ENCODE results near the gene SLC35F4. TPM values are rescaled to one million over a fixed set of nuclear protein-coding genes. Genes with fewer than 3 reads are reported as not detected.

Gene SLC35F4
- total RNA-seq, 1 experiment from 2014 or later: not detected

GRCh38 chr14:57816568-57817284 lies 49.2 kb downstream of the SLC35F4 start (continued):
- TF ChIP-seq POLR2AphosphoS5 (IDR thresholded peaks at IDR 0.05; ENCODE audit: low read depth, low read length) (no peak), EGR1 (IDR thresholded peaks at IDR 0.05; ENCODE audit: low read depth) (no peak), ELF1 (IDR thresholded peaks at IDR 0.05; ENCODE audit: borderline replicate concordance, low read depth) (no peak)

- Histone ChIP-seq H2AFZ (ENCODE audit: low read depth, low read length, poor library complexity, severe bottlenecking) (no peak overlapping the region), H3K9me3 (ENCODE audit: control insufficient read depth in 1 of 2, insufficient read depth in 1 of 2, low read depth in 1 of 2, low read length in 2 of 2) (no peaks in the 10 kb centered on the region), H3K4me2 (ENCODE audit: low read length) (no peak overlapping the region), H3K27me3 (ENCODE audit: insufficient read depth, low read length) (no peaks in the 10 kb centered on the region), H3K4me3 (replicated peaks in 1 of 2; ENCODE audit: low read depth in 1 of 2, low read length in 2 of 2) (no peak overlapping the region), H3K27ac (ENCODE audit: low read depth, low read length) (no peak overlapping the region), H4K20me1 (ENCODE audit: insufficient read depth) (no peaks in the 10 kb centered on the region), H3K36me3 (ENCODE audit: control insufficient read depth in 1 of 2, insufficient read depth in 2 of 2, low read length in 2 of 2) (no peaks in the 10 kb centered on the region), H3K9ac (ENCODE audit: low read length) (no peak overlapping the region), H3K79me2 (ENCODE audit: insufficient read depth, low read length) (no peaks in the 10 kb centered on the region), H3K4me1 (ENCODE audit: control insufficient read depth in 1 of 2, insufficient read depth in 2 of 2, low read length in 2 of 2) (peaks cover 0 to 13% of the 10 kb centered on the region in 2 experiments; a peak in 2 of 4 replicates), H3K9me2 (ENCODE audit: insufficient read depth) (no peaks in the 10 kb centered on the region)
- ChIA-PET RAD21 (ENCODE audit: low non-redundant PET in 1 of 2, low total read pairs in 2 of 2, uncharacterized antibody in 2 of 2, unreplicated experiment in 2 of 2) (no interaction called here), POLR2A (no interaction called here), CTCF (no interaction called here)
- no peak for DNase-seq (ENCODE audit: low read depth, low spot score)
- intact Hi-C loops (cut with micrococcal nuclease): no loop called here
- TF ChIP-seq EZH2phosphoT487 (IDR thresholded peaks at IDR 0.05; ENCODE audit: borderline replicate concordance) (no peak), ELF1 (IDR thresholded peaks at IDR 0.05; ENCODE audit: borderline replicate concordance, low read depth) (no peak), RAD21 (IDR thresholded peaks at IDR 0.05; ENCODE audit: low read depth) (no peak), TCF7L2 (IDR thresholded peaks at IDR 0.05; ENCODE audit: borderline replicate concordance, extremely low read depth, insufficient read depth, insufficient read length) (no peak), MAX (IDR thresholded peaks at IDR 0.05) (no peak), ATF3 (IDR thresholded peaks at IDR 0.05) (no peak), EZH2 (IDR thresholded peaks at IDR 0.05) (no peak), CTCF (IDR thresholded peaks at IDR 0.05 in 2 of 3, conservative IDR thresholded peaks at IDR 0.05 in 1 of 3; ENCODE audit: borderline replicate concordance in 1 of 3, insufficient read depth in 1 of 3, low read depth in 2 of 3, low read length in 2 of 3) (no peak), CEBPB (IDR thresholded peaks at IDR 0.05; ENCODE audit: low read depth) (no peak), SIN3A (IDR thresholded peaks at IDR 0.05; ENCODE audit: low read depth) (no peak), POLR2AphosphoS5 (IDR thresholded peaks at IDR 0.05; ENCODE audit: low read depth, low read length) (no peak), EGR1 (IDR thresholded peaks at IDR 0.05; ENCODE audit: low read depth) (no peak)
- ATAC-seq: no peak
- no TSS peak for BruUV-seq (replicated peaks)
Observed at GRCh38 chr14:57814726-57815125, 51.2 kb downstream of the SLC35F4 start.
